Prostate gland (tissue), 2 donors: ENCODE measurements around the gene EMX1.

Experiments
- POLR2AphosphoS5 ChIP-seq: sonication (generic); formaldehyde crosslinking; IDR thresholded peaks from one replicate; pipeline ENCODE4 v1.6.1; 2017; ENCODE audit warnings: antibody characterized with exemption
- TF ChIP-seq, protein P1 (sequence below), 4 experiments: fragments of 200-600 bp in 2 of 4; fragments of 450-650 bp in 2 of 4; sonication (generic) in 2 of 4; IDR thresholded peaks; 1 replicate in 3 of 4; 2 replicates in 1 of 4; pipeline ENCODE4 v1.5.1; 2016 to 2019; ENCODE audit warnings: antibody characterized with exemption in 4 of 4, mild to moderate bottlenecking in 2 of 4, moderate library complexity in 2 of 4

DNA sequence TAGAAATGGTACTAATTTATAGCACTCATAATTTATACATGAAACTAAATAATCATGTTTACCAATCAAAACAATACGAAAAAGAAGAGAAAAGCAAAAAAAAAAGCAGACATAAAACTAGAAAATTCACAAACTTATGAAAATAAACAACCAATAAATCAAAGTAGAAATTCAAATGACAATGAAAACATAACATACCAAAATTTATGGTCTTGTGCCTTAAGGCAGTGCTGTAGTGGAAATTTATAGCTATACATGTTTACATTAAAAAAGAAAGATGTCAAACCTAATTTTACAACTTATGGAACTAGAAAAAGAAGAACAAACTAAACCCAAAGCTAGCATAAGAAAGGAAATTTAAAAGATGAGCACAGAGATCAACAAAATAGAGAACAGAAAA, 46.3 kb upstream of the EMX1 start:
- TF ChIP-seq, protein P1, sequence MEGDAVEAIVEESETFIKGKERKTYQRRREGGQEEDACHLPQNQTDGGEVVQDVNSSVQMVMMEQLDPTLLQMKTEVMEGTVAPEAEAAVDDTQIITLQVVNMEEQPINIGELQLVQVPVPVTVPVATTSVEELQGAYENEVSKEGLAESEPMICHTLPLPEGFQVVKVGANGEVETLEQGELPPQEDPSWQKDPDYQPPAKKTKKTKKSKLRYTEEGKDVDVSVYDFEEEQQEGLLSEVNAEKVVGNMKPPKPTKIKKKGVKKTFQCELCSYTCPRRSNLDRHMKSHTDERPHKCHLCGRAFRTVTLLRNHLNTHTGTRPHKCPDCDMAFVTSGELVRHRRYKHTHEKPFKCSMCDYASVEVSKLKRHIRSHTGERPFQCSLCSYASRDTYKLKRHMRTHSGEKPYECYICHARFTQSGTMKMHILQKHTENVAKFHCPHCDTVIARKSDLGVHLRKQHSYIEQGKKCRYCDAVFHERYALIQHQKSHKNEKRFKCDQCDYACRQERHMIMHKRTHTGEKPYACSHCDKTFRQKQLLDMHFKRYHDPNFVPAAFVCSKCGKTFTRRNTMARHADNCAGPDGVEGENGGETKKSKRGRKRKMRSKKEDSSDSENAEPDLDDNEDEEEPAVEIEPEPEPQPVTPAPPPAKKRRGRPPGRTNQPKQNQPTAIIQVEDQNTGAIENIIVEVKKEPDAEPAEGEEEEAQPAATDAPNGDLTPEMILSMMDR (IDR thresholded peaks at IDR 0.05): no peak
- TF ChIP-seq POLR2AphosphoS5: no peak
